Activated CD8-positive, alpha-beta memory T cell treated with anti-CD3 and anti-CD28 coated beads for 36 hours (primary cell): Measurements from ENCODE around the gene COPA. TPM values are rescaled to one million over a fixed set of nuclear protein-coding genes. Genes with fewer than 3 reads are reported as not detected.
"Not testable (repeated sequence)": the region's sequence is repeated elsewhere in the genome, so short reads cannot be mapped to it uniquely, and the experiment has no call there.

Source experiments
- CTCF ChIA-PET: fragments of 350-600 bp; sonication (Branson Sonifier 250); formaldehyde crosslinking; loops from one replicate; lab custom pipeline; 2021; ENCODE audit warnings: antibody characterized with exemption; lab: Charles Lee
- POLR2A ChIA-PET: fragments of 350-600 bp; sonication (Branson Sonifier 250); formaldehyde crosslinking; loops from one replicate; lab custom pipeline; 2021; ENCODE audit warnings: antibody characterized with exemption; lab: Charles Lee
- total RNA-seq, 2 experiments: library from RNA; stranded (reverse); gene quantifications; one replicate each; pipeline ENCODE4 v1.2.3, GENCODE V29; 2021

Gene COPA
- 100 to 1,000 TPM; 127 to 130 TPM for total RNA-seq

GRCh38 chr1:160342953-160343869 is at the start of gene COPA, which contains the start of gene NCSTN:
TSS of gene COPA (minus strand) at chr1:160343250. CDS start at chr1:160343170, 80 bp downstream.
TSS of gene NCSTN (plus strand) at chr1:160343383. CDS start at chr1:160343397, 14 bp downstream.
- POLR2A ChIA-PET, result interaction anchor here (0.7 to 0.9 kb wide), 3 partner anchors 42 to 312 kb away, joined by 3 to 10 read pairs (median 5); partner anchors contain the start of gene DCAF8

GRCh38 chr1:160388406-160388805 is 45.4 kb upstream of the COPA start:
- POLR2A ChIA-PET, result not testable (repeated sequence)
- CTCF ChIA-PET, result interaction anchor here (0.6 kb wide), 2 partner anchors 153 to 308 kb away, joined by 3 read pairs; no protein-coding TSS in a partner anchor

More at GRCh38 chr1:160342953-160343869, at the start of gene COPA, which contains the start of gene NCSTN:
- CTCF ChIA-PET, result interaction anchor here (1.0 kb wide), 1 partner anchor 34 kb away, joined by 3 read pairs; no protein-coding TSS in a partner anchor

GRCh38 chr1:160384812-160385211 is 41.8 kb upstream of the COPA start:
- CTCF ChIA-PET, POLR2A ChIA-PET: not testable (repeated sequence)

GRCh38 chr1:160377585-160378206 is 34.6 kb upstream of the COPA start:
- ChIA-PET POLR2A (no interaction called here), CTCF (interaction anchor here (0.6 to 3.8 kb wide), 7 partner anchors 17 to 277 kb away, joined by 3 to 20 read pairs (median 5); no protein-coding TSS in a partner anchor)

GRCh38 chr1:160376525-160377131 is 33.6 kb upstream of the COPA start:
- ChIA-PET CTCF (interaction anchor here (0.6 to 3.8 kb wide), 13 partner anchors 11 to 276 kb away, joined by 3 to 20 read pairs (median 4); no protein-coding TSS in a partner anchor), POLR2A (interaction anchor here (0.6 kb wide), 1 partner anchor 21 kb away, joined by 3 read pairs; no protein-coding TSS in a partner anchor)

- ChIA-PET CTCF (interaction anchor here (0.7 to 3.8 kb wide), 12 partner anchors 10 to 275 kb away, joined by 3 to 20 read pairs (median 4); no protein-coding TSS in a partner anchor), POLR2A (no interaction called here)
Measured at GRCh38 chr1:160375788-160376524, 32.9 kb upstream of the COPA start.

GRCh38 chr1:160374306-160375110 is 31.5 kb upstream of the COPA start:
- ChIA-PET POLR2A (no interaction called here), CTCF (interaction anchor here (0.6 to 2.9 kb wide), 5 partner anchors 20 to 182 kb away, joined by 3 to 8 read pairs (median 4); no protein-coding TSS in a partner anchor)

- ChIA-PET CTCF (interaction anchor here (2.9 kb wide), 1 partner anchor 19 kb away, joined by 8 read pairs; no protein-coding TSS in a partner anchor), POLR2A (no interaction called here)
Measured at GRCh38 chr1:160373696-160374095, 30.6 kb upstream of the COPA start.

- CTCF ChIA-PET, result interaction anchor here (1.5 kb wide), 1 partner anchor 81 kb away, joined by 3 read pairs; no protein-coding TSS in a partner anchor
- POLR2A ChIA-PET, result no interaction called here
Measured at GRCh38 chr1:160371756-160372155, 28.7 kb upstream of the COPA start.

GRCh38 chr1:160371346-160371631 is 28.2 kb upstream of the COPA start:
- CTCF ChIA-PET, result interaction anchor here (1.5 kb wide), 1 partner anchor 80 kb away, joined by 3 read pairs; no protein-coding TSS in a partner anchor

GRCh38 chr1:160370561-160371345 is 27.7 kb upstream of the COPA start:
- ChIA-PET POLR2A (no interaction called here), CTCF (interaction anchor here (1.5 kb wide), 1 partner anchor 80 kb away, joined by 3 read pairs; no protein-coding TSS in a partner anchor)

More at GRCh38 chr1:160371346-160371631, 28.2 kb upstream of the COPA start:
- POLR2A ChIA-PET, result no interaction called here

GRCh38 chr1:160369087-160369486 is 26.0 kb upstream of the COPA start:
- POLR2A ChIA-PET, result no interaction called here
- CTCF ChIA-PET, result no interaction called here

- ChIA-PET CTCF (no interaction called here), POLR2A (no interaction called here)
Measured at GRCh38 chr1:160367934-160368923, 25.2 kb upstream of the COPA start.

- ChIA-PET POLR2A (no interaction called here), CTCF (no interaction called here)
Measured at GRCh38 chr1:160367516-160367900, 24.5 kb upstream of the COPA start.

- CTCF ChIA-PET, result no interaction called here
- POLR2A ChIA-PET, result interaction anchor here (0.6 kb wide), 1 partner anchor 334 kb away, joined by 3 read pairs; no protein-coding TSS in a partner anchor
Measured at GRCh38 chr1:160366731-160367515, 23.9 kb upstream of the COPA start, which contains the start of gene NHLH1. TSS of gene NHLH1 (plus strand) at chr1:160367071. CDS start at chr1:160370732, 3,661 bp downstream.
